ENCODE results near the gene EIF3D. TPM values are rescaled to one million over a fixed set of nuclear protein-coding genes. Genes with fewer than 3 reads are reported as not detected.

EIF3D gene
- total RNA-seq, 1 donor from 2014 or later, result 522 TPM

- no peak for DNase-seq
Observed at GRCh38 chr22:36505998-36506635, 22.8 kb downstream of the EIF3D start.

DNA sequence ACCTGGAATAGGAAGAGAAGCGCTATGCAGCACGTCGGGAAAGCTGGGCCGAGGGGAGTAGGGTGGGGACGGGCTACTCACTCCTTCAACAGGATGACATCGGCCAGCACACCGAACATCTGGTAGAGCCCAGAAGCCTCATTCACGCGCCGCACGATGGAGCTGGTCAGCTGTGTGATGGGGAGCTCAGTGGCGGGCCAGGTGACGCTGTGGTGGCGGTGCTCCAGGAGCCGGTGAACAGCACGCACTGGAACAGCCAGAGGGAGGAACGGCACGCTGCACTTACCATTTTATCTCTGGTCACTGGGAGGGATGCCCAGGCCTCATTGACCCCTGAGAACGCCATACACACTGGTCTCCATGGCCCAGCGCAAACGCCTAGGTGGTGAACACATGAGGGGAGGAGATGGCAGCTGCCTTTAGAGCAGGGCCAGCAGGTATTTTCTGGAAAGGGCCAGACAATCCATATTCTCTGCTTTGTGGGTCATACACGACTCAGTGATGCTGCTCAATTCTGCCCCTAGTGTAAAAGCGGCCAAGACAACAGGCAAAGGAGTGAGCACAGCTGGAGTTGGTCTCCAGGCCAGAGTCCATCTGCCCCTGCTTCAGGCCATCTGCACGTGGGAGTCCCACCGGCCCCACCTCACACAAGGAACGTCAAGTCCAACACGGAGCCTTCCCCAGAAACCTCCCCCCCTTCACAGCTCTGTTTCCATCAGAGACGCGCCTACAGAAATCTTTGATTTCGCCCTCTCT lies 30.9 kb downstream of the EIF3D start:
- no peak for DNase-seq

DNA sequence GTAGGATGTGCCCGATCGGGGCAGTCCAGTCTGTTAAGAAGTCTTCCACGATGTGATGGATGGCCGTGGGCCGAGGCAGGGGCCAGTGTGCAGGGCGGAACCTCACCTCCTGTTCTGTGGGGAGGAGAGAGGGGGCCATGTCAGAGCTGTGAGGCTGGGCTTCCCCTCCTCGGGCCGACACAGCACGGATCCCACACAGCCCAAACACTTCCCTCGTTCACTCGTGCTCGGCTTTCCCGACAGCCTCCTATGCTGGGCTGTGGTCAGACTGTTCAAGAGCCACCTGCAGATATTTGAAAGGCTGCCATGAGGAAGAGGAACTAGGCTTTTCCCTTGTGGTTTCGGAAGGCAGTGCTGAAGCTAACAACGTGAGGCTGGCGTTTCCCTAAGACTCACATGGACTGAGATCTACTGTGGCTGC lies 35.3 kb downstream of the EIF3D start:
- DNase-seq, result no peak

- no peak for DNase-seq
Observed at GRCh38 chr22:36492109-36492508, 36.9 kb downstream of the EIF3D start.

- DNase-seq, result no peak
Observed at GRCh38 chr22:36491155-36491554, 37.8 kb downstream of the EIF3D start.

DNA sequence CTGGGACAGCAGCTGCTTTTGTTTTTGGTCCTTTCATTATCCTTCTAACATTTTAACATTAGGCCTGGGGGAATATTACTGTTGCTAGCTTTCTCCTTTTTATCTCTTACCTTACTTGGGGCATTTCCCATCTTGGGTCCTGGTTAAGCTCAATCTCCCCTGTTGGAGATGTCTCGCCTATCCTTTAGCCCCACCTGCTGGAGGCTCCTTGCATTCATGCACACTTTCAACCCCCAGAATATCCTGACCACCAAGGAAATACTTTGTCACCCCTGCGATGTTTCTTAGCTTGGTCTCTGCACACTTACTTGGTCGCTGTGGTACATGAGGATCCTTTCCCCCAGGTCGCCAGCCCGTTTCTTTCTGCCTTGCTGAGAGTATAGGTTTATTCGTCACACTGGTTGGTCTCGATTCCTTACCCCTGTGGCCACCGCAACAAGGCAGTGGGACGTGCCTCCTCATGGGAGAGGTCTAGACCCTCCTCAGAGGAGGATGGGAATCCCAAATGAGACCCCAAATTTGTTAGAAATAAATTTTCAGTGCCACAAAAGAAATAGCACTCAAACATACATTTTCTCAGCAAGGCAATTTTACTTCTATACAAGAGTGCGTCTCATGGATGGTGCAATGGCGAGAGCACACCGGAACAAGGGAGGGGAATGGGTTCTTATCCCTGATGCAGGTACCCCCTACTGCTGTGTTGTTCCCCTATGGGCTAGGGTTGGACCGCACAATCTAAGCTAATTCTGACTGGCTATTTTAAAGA lies 42.2 kb downstream of the EIF3D start:
- DNase-seq, result peak; percentile 77

DNA sequence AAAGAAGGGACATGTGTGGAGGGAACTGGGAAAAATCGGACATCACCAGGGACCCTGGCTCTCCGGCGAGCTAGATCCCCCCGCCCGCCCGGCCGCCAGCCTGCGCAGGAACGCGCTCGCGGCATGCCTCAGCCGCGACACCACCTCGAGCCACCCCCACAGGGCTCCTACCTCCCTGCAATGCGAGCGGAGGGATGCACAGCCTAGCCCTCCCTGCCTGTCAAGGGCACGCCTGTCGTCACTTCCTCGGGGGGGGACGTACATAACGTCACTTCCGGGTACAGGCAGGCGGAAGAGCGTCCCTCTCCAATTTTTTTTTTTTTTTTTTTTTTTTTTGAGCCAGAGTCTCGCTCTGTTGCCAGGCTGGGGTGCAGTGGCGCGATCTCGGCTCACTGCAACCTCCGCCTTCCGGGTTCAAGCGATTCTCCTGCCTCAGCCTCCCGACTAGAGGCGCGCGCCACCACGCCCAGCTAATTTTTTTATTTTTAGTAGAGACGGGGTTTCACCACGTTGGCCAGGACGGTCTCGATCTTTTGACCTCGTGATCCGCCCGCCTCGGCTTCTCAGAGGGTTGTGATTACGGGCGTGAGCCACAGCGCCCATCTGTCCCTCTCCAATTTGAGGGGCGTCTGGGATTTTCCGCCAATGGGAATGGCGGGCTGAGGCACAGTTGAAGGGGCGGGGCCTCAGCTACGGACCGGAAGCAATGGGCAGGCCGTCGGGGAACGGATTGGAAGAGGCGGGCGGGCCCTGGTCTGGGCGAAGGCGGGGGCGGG lies 47.4 kb downstream of the EIF3D start, which contains the start of gene TXN2:
TXN2 (minus strand) TSS at position 248 of the 776 bp plus-strand sequence. CDS start 803 bp downstream, outside the sequence.
- DNase-seq, result peak; percentile 97

DNA sequence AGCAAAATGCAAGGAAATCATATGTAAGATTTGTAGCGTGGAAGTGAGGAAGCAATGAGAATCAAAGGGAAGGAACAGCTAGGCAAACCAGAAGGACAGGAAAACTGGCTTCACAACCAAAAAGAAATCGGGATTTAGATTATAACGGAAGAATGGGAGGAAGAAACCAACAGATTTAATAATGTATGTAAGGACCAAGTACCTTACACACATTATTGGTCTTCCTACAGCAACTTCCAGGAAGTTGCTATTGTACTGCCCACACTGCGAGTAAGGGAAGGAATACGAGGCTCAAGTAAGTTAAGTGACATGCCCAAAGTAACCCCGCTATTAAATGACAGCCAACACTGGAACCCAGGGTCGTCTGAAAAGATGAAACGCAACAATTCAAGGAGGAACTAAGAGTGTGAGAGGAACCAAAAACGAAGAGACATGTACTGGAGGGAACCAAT lies 48.0 kb downstream of the EIF3D start:
- DNase-seq, result no peak

DNA sequence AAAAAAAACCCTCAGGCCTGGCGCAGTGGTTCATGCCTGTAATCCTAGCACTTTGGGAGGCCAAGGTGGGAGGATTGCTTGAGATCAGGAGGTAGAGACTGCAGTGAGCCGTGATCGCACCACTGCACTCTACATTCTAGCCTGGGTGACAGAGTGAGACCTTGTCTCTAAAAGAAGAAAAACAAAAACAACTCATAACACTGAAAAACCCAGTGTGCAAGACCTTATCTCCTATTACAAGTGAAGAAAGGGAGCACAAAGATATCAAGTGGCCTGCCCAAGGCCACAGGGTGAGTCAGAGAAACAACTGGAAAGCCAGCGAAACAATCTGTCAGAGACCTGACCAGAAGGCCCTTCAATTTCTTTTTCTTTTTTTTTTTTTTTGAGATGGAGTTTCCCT lies 50.0 kb downstream of the EIF3D start:
- DNase-seq, result no peak

DNA sequence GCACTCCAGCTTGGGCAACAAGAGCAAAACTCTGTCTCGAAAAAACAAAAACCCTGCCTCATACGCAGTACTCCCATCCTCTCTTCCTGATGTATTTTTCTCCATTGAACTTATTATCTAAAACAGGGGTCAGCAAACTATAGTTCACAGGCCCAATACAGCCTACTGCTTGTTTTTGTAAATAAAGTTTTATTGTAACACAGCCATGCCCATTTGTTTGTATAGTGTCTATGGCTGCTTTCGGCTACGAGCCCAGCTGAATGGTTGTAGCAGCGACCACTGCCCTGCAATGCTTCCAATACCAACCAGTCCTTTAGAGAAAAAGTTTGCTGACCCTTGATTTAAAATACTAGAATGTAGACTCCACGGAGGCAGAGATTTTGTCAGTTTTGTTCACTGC lies 53.6 kb downstream of the EIF3D start:
- no peak for DNase-seq

- DNase-seq, result no peak
Observed at GRCh38 chr22:36472689-36473088, 56.3 kb downstream of the EIF3D start.

DNA sequence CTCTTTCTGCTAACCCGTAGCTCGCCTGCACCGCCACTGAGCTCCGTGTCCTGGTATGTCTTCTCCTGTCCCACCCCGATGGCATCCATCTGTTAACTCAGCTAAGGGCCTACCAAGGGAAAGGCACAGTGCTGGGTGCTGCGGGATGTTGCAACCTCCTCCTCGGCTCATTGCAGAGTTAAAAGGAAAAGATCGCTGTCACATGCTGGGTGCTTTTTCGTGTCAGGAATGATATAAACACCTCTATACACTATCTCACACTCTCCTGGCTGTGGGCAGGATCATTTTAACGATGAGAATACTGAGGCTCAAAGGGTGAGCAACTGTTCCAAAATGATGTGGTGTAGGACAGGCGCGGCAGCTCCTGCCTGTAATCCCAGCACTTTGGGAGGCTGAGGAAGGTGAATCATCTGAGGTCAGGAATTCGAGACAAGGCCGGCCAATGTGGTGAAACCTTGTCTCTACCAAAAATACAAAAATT lies 57.6 kb downstream of the EIF3D start:
- no peak for DNase-seq

- peak; percentile 68 for DNase-seq
Observed at GRCh38 chr22:36470994-36471331, 58.0 kb downstream of the EIF3D start.

DNA sequence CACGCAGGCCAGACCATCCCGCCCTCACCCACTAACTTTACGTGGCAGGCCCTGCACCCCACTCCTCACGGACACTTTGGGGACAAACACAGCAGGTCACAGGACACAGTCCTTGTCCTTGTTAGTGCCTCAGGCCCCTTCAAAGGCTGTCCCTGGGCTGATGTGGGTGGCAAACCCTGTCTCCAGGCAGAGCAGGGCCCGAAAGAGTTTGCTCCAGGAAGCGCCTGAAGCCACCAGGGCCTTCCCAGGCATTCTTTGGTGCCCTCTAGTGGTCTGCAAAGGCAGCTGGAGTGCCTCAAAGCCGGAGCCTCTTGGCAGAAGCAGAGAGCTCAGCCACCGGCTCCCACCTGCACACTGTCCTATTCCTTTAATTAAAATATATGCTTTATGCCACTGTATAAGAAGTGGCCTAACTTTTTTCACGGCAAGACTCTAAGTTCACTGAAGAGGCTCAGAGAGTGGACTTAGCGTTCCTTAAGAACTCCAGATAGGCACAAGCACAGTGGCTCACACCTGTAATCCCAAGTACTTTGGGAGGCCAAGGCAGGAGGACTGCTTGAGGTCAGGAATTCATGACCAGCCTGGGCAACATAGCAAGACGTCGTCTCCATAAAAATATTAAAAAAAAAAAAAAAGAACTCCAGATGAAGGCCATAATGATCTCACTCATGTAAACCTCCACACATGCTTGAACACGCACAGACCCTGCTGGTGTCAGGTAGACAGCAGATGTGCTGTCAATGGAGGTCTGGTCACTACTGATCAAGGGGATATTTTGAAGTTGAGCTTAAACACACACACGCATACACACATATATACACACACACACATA lies 58.6 kb downstream of the EIF3D start:
- peak; percentile 93 for DNase-seq

DNA sequence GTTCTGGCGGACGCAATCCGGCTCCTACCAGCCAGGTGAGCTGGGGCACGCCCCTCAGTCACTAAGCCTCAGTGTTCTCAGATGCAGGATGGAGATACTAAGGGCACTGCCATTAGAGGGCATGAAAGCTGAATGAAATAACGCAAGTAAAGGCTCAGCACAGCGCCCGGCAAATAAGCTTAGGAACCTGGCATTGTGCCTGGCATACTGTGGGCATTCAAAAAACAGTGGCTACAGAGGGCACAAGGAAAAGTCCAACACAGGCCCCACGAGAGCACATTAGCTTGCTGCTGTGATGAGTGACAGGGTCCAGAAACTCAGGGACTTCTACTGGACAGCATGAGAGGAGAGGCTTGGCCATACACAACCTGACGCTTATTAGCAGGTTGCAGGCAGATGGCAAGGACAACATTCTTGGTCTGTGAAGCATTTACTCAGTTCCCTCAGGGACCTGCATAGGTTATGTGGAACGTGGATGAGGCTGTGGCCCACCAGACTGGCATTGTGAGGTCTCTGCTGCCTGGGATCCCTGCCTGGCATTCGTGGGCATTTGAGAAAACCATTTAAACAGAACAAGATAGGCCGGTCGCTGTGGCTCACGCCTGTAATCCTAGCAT lies 59.8 kb downstream of the EIF3D start:
- DNase-seq, result no peak

DNA sequence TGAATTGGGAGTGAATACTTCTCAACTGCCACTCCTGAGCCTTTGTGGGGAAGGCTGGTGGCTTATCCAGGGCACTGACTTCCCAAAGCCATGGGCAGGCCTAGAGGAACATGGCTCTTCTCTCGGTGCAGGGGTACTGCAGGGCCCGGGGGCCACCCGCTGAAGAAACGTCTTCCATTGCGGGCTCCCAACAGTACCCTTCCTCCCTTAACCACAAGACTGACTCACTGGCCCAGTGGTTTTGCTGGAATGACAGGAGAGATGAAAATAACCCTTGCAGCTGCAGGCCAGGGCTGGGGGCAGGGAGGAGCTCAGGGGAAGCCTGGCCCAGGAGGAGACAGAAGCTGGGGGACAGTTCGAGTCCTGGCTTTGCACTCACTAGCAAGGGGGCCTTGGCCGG lies 61.0 kb downstream of the EIF3D start:
- peak; percentile 84 for DNase-seq

DNA sequence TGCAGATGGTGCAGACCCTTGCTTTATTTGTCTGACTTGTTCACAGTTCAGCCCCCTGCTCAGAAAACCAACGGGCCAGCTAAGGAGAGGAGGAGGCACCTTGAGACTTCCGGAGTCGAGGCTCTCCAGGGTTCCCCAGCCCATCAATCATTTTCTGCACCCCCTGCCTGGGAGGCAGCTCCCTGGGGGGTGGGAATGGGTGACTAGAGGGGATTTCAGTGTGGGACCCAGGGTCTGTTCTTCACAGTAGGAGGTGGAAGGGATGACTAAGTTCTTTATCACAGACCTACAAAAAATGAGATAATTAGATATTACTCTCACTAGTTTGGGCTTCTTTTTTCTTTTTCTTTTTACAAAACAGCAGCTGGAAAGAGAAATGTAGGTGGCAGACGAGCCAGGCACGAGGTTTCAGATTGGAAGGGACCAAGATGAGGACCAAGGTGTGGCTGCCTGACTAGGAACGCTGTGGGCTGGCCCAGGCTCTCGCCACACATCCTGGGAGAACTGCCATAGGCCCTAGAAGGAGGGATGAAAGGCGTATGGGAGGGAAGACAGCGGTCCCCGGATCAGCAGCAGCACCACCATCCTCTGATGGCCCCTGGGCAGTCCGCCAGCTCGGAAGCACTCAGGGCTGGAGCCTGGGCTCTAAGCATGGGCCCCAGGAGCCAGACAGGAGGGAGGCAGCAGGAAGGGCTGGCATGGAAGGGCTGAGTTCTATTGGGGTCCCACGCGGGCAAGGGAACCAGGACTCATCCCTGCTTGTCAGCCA lies 61.7 kb downstream of the EIF3D start:
- DNase-seq, result no peak

- DNase-seq, result no peak
Observed at GRCh38 chr22:36466258-36466657, 62.7 kb downstream of the EIF3D start.

DNA sequence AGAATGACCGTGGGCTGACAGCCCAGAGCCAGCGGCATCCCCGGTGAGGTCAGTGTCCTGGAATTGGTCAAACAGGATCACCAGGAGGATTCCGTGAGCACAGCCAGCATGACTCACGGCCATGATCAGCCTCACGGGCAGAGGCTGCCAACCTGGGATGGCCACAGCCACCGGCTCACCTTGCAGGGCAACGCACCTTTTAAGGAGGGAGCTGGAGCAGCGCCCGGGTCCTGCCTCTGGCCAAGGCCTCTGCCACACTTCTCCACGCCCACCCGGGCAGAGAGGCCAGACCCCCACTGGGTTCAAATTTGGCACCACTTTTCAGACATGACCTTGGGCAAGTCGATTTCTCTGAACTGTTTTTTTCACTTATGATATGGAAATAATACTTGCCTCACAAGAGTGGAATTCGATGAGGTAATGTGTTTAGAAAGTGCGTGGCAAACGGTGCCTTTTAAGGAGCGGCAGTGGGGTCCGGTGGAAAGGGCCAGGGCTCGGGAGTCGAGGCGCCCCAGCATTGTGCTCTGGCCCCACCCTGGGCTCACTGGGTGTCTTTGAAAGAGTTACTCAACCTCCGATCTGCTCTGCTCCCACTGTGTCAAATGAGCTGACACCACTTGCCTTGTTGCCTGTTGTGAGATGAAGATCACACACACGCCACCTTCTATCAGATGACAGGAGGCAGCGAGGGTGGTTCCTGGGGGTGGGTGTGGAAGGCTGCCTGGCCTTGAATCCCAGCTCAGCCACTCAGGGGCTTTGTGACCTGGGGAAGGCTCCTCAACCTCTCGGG lies 63.5 kb downstream of the EIF3D start:
- peak; percentile 96 for DNase-seq

All from dermis blood vessel endothelial cell (primary cell).